Lung (tissue), 12 donors: Measurements from ENCODE around the gene SPATA6L. TPM values are rescaled to one million over a fixed set of nuclear protein-coding genes. Genes with fewer than 3 reads are reported as not detected.
A peak's percentile ranks its signal among the peaks of the same experiment; 100 is the strongest.

Source experiments
- ATAC-seq: fragments of 200-7000 bp; cut with Tn5 transposase; one replicate; pipeline ENCODE4 v1.9.1; 2020; ENCODE audit warnings: moderate number of reproducible peaks; ENCODE audit not compliant: insufficient read depth, low FRiP score
- DNase-seq, 3 donors: peaks; one replicate each; pipeline ENCODE4 v3.0.0-alpha.2; 2013 to 2017
- H3K27ac ChIP-seq, 2 donors: one replicate each; pipeline ENCODE4 v1.5.1; 2013; ENCODE audit warnings: mild to moderate bottlenecking in 2 of 2, moderate library complexity in 2 of 2, control low read depth in 1 of 2, inconsistent platforms in 1 of 2, low read depth in 1 of 2, low read length in 1 of 2
- H3K27me3 ChIP-seq, 3 donors: one replicate each; pipeline ENCODE4 v1.5.1; 2013; ENCODE audit warnings: low read length in 2 of 3; ENCODE audit not compliant: control insufficient read depth in 3 of 3, insufficient read depth in 3 of 3
- H3K36me3 ChIP-seq, 4 donors: one replicate each; pipeline ENCODE4 v1.5.1; 2013; ENCODE audit warnings: low read length in 4 of 4, mild to moderate bottlenecking in 1 of 4, moderate library complexity in 1 of 4; ENCODE audit not compliant: control insufficient read depth in 4 of 4, insufficient read depth in 4 of 4
- H3K4me1 ChIP-seq, 5 donors: one replicate each; pipeline ENCODE4 v1.5.1; 2013; ENCODE audit warnings: low read length in 5 of 5, mild to moderate bottlenecking in 2 of 5, moderate library complexity in 1 of 5; ENCODE audit not compliant: control insufficient read depth in 5 of 5, insufficient read depth in 5 of 5
- H3K4me3 ChIP-seq: one replicate; pipeline ENCODE4 v1.5.1; 2013; ENCODE audit warnings: mild to moderate bottlenecking, control low read depth, moderate library complexity
- H3K9ac ChIP-seq, 2 donors: one replicate each; pipeline ENCODE4 v1.5.1; 2013; ENCODE audit warnings: low read length in 2 of 2, control low read depth in 1 of 2; ENCODE audit not compliant: insufficient read depth in 1 of 2
- H3K9me3 ChIP-seq, 4 donors: one replicate each; pipeline ENCODE4 v1.5.1; 2013; ENCODE audit warnings: low read length in 3 of 4, mild to moderate bottlenecking in 1 of 4, moderate library complexity in 1 of 4; ENCODE audit not compliant: control insufficient read depth in 4 of 4, insufficient read depth in 3 of 4
- CTCF ChIP-seq: IDR thresholded peaks from 2 replicates; pipeline ENCODE4 v1.5.1; 2012; ENCODE audit warnings: mild to moderate bottlenecking; ENCODE audit errors: control extremely low read depth, extremely low read depth
- WGBS, 2 donors: extraction: QIAGEN DNeasy Blood & Tissue Kit; methylation state at CpG; one replicate each; pipeline ENCODE4 v1.1.7; 2013; 5-methylcytosine and 5-hydroxymethylcytosine counted together
- polyA plus RNA-seq, 2 donors: library from polyadenylated mRNA; stranded (reverse); fragments of 200-250 nt; gene quantifications; one replicate each; pipeline ENCODE4 v1.2.1, GENCODE V29; 2013
- total RNA-seq, 2 donors: library from RNA; depleted of rRNA in 1 of 2; stranded (reverse); fragments of >200 nt in 1 of 2; gene quantifications; one replicate each; pipeline ENCODE4 v1.2.1, GENCODE V29; 2014 to 2021
- donor health status: control.
- donor health status: control.
- donor health status: Bipolar disorder and iron deficiency.
- donor health status: healthy.
- donor health status: DM: yes; HTN: yes; CAD: no.

The SPATA6L gene
- total and polyA plus RNA-seq, 4 donors = 2.1 to 25.6 (median 11.4) TPM

GRCh38 chr9:4642351-4642750 lies 23.9 kb downstream of the SPATA6L start:
- 94 to 96% methylated on average over 2 of the region's 2 CpGs for WGBS, 2 donors
- TF ChIP-seq CTCF = no peak
- Histone ChIP-seq H3K36me3 (peaks cover 0 to 2% (median 0%) of the 10 kb centered on the region in 4 donors), H3K9ac (no peak overlapping the region), H3K4me1 (no peaks in the 10 kb centered on the region), H3K27me3 (no peaks in the 10 kb centered on the region), H3K27ac (no peak overlapping the region), H3K4me3 (no peak overlapping the region), H3K9me3 (no peaks in the 10 kb centered on the region)
- DNase-seq (no peak), ATAC-seq (no peak)

GRCh38 chr9:4640027-4640426 lies 26.3 kb downstream of the SPATA6L start:
- Histone ChIP-seq H3K27ac (no peak overlapping the region), H3K4me3 (no peak overlapping the region), H3K36me3 (peaks cover 0 to 2% (median 0%) of the 10 kb centered on the region in 4 donors), H3K27me3 (no peaks in the 10 kb centered on the region), H3K4me1 (no peaks in the 10 kb centered on the region), H3K9ac (no peak overlapping the region), H3K9me3 (no peaks in the 10 kb centered on the region)
- WGBS, 2 donors = 65 to 66% methylated on average over 2 of the region's 2 CpGs
- ATAC-seq (no peak), DNase-seq (peak; percentile 15 to 41 (median 26))
- no peak for TF ChIP-seq CTCF

- H3K9me3 ChIP-seq = no peaks in the 10 kb centered on the region
- peaks cover 0 to 2% (median 0%) of the 10 kb centered on the region in 4 donors for H3K36me3 ChIP-seq
- no peak overlapping the region for H3K9ac ChIP-seq
- DNase-seq (no peak), ATAC-seq (no peak)
- no peaks in the 10 kb centered on the region for H3K27me3 ChIP-seq
- 50 to 59% methylated on average over 2 of the region's 2 CpGs for WGBS, 2 donors
- no peak overlapping the region for H3K4me3 ChIP-seq
- H3K27ac ChIP-seq = no peak overlapping the region
- H3K4me1 ChIP-seq = no peaks in the 10 kb centered on the region
- TF ChIP-seq CTCF = no peak
Observed at GRCh38 chr9:4639420-4639819, 26.9 kb downstream of the SPATA6L start.

- DNase-seq (no peak), ATAC-seq (no peak)
- Histone ChIP-seq H3K36me3 (peaks cover 0 to 2% (median 0%) of the 10 kb centered on the region in 4 donors), H3K4me3 (no peak overlapping the region), H3K9ac (no peak overlapping the region), H3K27me3 (no peaks in the 10 kb centered on the region), H3K27ac (no peak overlapping the region), H3K9me3 (no peaks in the 10 kb centered on the region), H3K4me1 (no peaks in the 10 kb centered on the region)
- 80 to 81% methylated on average over 3 of the region's 3 CpGs for WGBS, 2 donors
- TF ChIP-seq CTCF = no peak
Observed at GRCh38 chr9:4638968-4639367, 27.3 kb downstream of the SPATA6L start.
